Spleen (tissue), 7 donors: ENCODE results near the gene LPP.

ENCODE experiments used
- POLR2A ChIP-seq, 3 donors: fragments of 450-650 bp; IDR thresholded peaks; one replicate each; pipeline ENCODE4 v1.5.1; 2017; ENCODE audit warnings: antibody characterized with exemption in 3 of 3, mild to moderate bottlenecking in 1 of 3
- POLR2AphosphoS5 ChIP-seq, 3 donors: sonication (generic); formaldehyde crosslinking; IDR thresholded peaks; one replicate each; pipeline ENCODE4 v1.5.1; 2017; ENCODE audit warnings: antibody characterized with exemption in 3 of 3
- TF ChIP-seq, protein P1 (sequence below), 11 experiments: fragments of 200-600 bp in 7 of 11; fragments of 450-650 bp in 4 of 11; sonication (generic) in 4 of 11; IDR thresholded peaks in 8 of 11; conservative IDR thresholded peaks in 3 of 11; 1 replicate in 7 of 11; 2 replicates in 4 of 11; pipeline versions ENCODE4 v1.4.0 to v1.8.0; 2016 to 2021; ENCODE audit warnings: antibody characterized with exemption in 11 of 11, inconsistent platforms in 4 of 11, mild to moderate bottlenecking in 1 of 11
- donor health status: DM: no; HTN: no; CAD: no; lungs with moderate emphysema.
- donor health status: DM: no; HTN: no; CAD: no.
- donor health status: DM: no; HTN: no; CAD: no.

DNA sequence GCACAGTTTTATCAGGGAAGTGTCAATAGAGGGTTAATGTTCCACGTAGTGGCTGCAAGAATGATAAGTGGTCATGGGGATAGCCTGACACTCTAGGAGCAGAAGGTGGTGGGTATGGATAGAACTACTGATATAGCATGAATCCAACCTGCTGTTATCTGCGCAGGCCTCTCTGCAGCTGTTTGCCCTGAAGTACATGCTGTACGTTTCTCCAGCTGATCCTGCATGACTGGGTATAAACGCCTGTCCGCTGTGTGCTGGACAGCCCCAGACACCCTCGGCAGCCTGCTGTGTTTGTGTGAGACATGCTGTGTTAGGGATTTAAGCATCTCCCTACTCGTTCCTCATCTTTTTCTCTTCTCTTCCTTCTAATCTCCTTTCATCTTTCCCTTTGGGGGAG is 87.1 kb downstream of the LPP start:
- TF ChIP-seq, protein P1, sequence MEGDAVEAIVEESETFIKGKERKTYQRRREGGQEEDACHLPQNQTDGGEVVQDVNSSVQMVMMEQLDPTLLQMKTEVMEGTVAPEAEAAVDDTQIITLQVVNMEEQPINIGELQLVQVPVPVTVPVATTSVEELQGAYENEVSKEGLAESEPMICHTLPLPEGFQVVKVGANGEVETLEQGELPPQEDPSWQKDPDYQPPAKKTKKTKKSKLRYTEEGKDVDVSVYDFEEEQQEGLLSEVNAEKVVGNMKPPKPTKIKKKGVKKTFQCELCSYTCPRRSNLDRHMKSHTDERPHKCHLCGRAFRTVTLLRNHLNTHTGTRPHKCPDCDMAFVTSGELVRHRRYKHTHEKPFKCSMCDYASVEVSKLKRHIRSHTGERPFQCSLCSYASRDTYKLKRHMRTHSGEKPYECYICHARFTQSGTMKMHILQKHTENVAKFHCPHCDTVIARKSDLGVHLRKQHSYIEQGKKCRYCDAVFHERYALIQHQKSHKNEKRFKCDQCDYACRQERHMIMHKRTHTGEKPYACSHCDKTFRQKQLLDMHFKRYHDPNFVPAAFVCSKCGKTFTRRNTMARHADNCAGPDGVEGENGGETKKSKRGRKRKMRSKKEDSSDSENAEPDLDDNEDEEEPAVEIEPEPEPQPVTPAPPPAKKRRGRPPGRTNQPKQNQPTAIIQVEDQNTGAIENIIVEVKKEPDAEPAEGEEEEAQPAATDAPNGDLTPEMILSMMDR (IDR thresholded peaks at IDR 0.05 in 8 of 11, conservative IDR thresholded peaks at IDR 0.05 in 3 of 11) = no peak
- no peak for TF ChIP-seq POLR2A (IDR thresholded peaks at IDR 0.05)
- TF ChIP-seq POLR2AphosphoS5 (IDR thresholded peaks at IDR 0.05) = peak in 1 of 3 donors; percentile 24
